DOHH2 (cell line): Measurements from ENCODE around the gene AZGP1.
"Not testable (repeated sequence)": the region's sequence is repeated elsewhere in the genome, so short reads cannot be mapped to it uniquely, and the experiment has no call there.

Source experiments
- EZH2phosphoT487 ChIP-seq: fragments of 200-600 bp; sonication (generic); IDR thresholded peaks from 2 replicates; pipeline ENCODE4 v1.6.1; 2017; ENCODE audit warnings: borderline replicate concordance, mild to moderate bottlenecking, antibody characterized with exemption, low read length, moderate library complexity, mixed read lengths
- TF ChIP-seq, protein P1 (sequence below): fragments of 200-600 bp; sonication (generic); IDR thresholded peaks from one replicate; pipeline ENCODE4 v1.5.1; 2014; ENCODE audit warnings: antibody characterized with exemption, mild to moderate bottlenecking, low read depth, low read length; ENCODE audit not compliant: poor library complexity, severe bottlenecking

DNA sequence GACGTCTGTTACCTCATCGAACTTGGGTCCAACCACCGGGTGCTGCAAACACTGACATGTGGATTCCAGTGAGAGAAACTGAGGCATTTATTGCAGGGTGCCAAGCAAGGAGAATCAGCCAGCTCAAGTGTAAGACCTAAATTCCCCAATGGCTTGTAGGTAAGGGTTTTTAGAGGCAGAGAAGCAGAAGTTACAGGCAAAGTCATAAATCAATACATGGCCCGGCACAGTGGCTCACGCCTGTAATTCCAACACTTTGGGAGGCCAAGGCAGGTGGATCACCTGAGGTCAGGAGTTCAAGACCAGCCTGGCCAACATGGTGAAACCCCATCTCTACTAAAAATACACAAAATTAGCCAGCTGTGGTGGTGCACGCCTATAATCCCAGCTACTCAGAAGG lies 15.7 kb upstream of the AZGP1 start:
- TF ChIP-seq, protein P1, sequence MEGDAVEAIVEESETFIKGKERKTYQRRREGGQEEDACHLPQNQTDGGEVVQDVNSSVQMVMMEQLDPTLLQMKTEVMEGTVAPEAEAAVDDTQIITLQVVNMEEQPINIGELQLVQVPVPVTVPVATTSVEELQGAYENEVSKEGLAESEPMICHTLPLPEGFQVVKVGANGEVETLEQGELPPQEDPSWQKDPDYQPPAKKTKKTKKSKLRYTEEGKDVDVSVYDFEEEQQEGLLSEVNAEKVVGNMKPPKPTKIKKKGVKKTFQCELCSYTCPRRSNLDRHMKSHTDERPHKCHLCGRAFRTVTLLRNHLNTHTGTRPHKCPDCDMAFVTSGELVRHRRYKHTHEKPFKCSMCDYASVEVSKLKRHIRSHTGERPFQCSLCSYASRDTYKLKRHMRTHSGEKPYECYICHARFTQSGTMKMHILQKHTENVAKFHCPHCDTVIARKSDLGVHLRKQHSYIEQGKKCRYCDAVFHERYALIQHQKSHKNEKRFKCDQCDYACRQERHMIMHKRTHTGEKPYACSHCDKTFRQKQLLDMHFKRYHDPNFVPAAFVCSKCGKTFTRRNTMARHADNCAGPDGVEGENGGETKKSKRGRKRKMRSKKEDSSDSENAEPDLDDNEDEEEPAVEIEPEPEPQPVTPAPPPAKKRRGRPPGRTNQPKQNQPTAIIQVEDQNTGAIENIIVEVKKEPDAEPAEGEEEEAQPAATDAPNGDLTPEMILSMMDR = not testable (repeated sequence)
- TF ChIP-seq EZH2phosphoT487 = not testable (repeated sequence)
